ENCODE results near the gene MFSD2B.

GRCh38 chr2:24054366-24055010 lies 44.6 kb downstream of the MFSD2B start:
- TF ChIP-seq CTCF (IDR thresholded peaks at IDR 0.05) (no peak), POLR2A (IDR thresholded peaks at IDR 0.05) (no peak)

Data from right lobe of liver (tissue), 4 donors.